NB4 (cell line): ENCODE measurements around the gene KLF12.

Experiments
- POLR2A ChIP-seq: IDR thresholded peaks from 2 replicates; pipeline ENCODE4 v1.6.1; 2011; ENCODE audit warnings: mild to moderate bottlenecking; ENCODE audit not compliant: insufficient read length; ENCODE audit errors: extremely low read depth
- TF ChIP-seq, protein P1 (sequence below): IDR thresholded peaks from one replicate; pipeline ENCODE4 v1.5.1; 2012; ENCODE audit warnings: low read depth, low read length

DNA sequence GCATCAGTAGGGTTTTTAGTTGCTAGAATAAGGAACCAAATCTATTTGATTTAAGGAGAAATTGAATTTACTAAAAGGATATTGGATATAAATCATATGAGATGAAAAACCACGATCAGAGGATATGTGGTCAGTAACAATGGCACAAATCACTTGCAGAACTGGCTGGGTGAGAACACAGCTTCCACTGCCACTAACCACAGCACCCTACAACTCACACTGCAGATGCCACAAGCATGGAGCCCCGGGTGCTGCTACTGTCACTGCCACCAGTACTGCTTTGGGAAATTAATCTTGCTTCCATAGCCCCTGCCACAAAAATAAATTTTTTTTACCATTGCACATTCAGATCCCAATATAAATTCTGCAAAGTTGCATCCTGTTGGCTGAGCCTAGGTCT, 40.6 kb upstream of the KLF12 start:
- TF ChIP-seq, protein P1, sequence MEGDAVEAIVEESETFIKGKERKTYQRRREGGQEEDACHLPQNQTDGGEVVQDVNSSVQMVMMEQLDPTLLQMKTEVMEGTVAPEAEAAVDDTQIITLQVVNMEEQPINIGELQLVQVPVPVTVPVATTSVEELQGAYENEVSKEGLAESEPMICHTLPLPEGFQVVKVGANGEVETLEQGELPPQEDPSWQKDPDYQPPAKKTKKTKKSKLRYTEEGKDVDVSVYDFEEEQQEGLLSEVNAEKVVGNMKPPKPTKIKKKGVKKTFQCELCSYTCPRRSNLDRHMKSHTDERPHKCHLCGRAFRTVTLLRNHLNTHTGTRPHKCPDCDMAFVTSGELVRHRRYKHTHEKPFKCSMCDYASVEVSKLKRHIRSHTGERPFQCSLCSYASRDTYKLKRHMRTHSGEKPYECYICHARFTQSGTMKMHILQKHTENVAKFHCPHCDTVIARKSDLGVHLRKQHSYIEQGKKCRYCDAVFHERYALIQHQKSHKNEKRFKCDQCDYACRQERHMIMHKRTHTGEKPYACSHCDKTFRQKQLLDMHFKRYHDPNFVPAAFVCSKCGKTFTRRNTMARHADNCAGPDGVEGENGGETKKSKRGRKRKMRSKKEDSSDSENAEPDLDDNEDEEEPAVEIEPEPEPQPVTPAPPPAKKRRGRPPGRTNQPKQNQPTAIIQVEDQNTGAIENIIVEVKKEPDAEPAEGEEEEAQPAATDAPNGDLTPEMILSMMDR, result no peak
- no peak for TF ChIP-seq POLR2A
